ENCODE data around the gene DHRS7.

Gene DHRS7

DNA sequence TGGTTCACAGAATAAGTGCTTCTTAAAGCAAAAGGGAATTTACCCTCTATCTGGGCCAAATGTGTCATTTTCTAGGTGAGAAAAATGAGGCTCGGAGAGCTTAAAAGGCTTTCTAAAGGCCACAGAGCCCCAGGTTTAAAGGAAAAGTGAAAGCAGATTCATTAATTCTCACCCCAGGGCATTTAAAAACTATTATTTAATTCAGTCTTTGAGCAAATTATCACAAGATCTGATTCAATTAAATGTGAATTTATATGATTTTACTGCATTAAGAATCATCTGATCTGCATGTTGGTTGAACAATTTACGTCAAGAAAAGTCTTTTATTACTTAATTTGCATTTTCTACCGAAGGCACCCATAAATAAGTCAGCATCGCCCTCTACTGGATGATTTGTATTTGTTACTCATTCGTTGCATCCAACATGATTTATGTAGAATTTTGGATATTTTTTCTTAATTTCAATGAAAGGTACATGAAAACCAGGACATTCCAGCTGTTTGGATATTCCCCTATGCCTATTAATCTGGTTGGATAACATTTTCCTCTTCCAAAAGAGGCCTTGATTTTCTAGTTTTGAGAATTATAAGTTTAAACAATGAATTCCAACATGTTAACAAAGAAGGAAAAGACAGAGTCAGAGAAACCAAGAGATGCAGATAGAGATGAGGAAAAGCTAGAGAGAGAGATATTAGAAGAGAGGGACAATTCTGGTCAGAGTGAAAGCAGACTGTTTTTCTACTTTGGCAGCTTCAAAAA is 19.1 kb upstream of the DHRS7 start:
- H3K4me2 ChIP-seq (ENCODE audit: low read length), result peak overlapping the region; percentile 72
- no peaks in the 10 kb centered on the region for H3K9me2 ChIP-seq (replicated peaks; ENCODE audit: control insufficient read depth, low read length)
- peak overlapping the region; percentile 67 for H3K4me3 ChIP-seq (ENCODE audit: low read length)
- peaks cover 44% of the 10 kb centered on the region for H3K4me1 ChIP-seq (ENCODE audit: control insufficient read depth, low read length)
- no peaks in the 10 kb centered on the region for H4K20me1 ChIP-seq (ENCODE audit: control insufficient read depth, insufficient read depth, low read depth, low read length)
- no peaks in the 10 kb centered on the region for H3K27me3 ChIP-seq (ENCODE audit: control insufficient read depth, low read length)
- no peaks in the 10 kb centered on the region for H3K9me3 ChIP-seq (ENCODE audit: control insufficient read depth, insufficient read depth, low read length)
- H3K36me3 ChIP-seq (ENCODE audit: control insufficient read depth, low read length), result no peaks in the 10 kb centered on the region
- no peaks in the 10 kb centered on the region; the same call in 1 of the 2 replicates for H3F3A ChIP-seq (ENCODE audit: control insufficient read depth, insufficient read depth)
- TF ChIP-seq EZH2phosphoT487 (IDR thresholded peaks at IDR 0.05; ENCODE audit: borderline replicate concordance, low read length) (no peak), CTCF (IDR thresholded peaks at IDR 0.05; ENCODE audit: low read depth, low read length, poor library complexity, severe bottlenecking) (peak; percentile 78)
- H3K79me2 ChIP-seq (ENCODE audit: control insufficient read depth, low read length), result no peaks in the 10 kb centered on the region
- peak overlapping the region; percentile 37 for H3K27ac ChIP-seq (ENCODE audit: low read depth, low read length)

DNA sequence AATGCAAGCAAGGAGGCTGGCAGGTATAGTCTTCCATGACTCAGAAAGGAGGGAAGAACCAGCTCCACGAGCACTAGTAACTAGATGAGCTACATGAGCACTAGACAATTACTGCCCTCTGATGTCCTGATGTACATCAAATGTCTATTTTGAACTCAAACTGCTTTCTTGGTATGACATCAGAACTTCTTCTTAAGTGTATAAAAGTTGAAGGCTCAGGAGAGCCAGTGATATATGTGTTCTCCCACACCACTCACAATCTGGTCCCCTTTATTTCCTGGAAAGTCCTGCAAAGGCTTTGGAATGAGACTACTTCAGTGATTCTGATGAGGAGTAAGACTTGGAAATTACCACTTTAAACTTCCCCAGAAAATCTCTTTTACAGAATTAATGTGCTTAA is 18.5 kb upstream of the DHRS7 start:
- no peak overlapping the region for H3K27ac ChIP-seq (ENCODE audit: low read depth, low read length)
- no peaks in the 10 kb centered on the region; the same call in 1 of the 2 replicates for H3F3A ChIP-seq (ENCODE audit: control insufficient read depth, insufficient read depth)
- no peaks in the 10 kb centered on the region for H3K79me2 ChIP-seq (ENCODE audit: control insufficient read depth, low read length)
- H4K20me1 ChIP-seq (ENCODE audit: control insufficient read depth, insufficient read depth, low read depth, low read length), result no peaks in the 10 kb centered on the region
- H3K36me3 ChIP-seq (ENCODE audit: control insufficient read depth, low read length), result no peaks in the 10 kb centered on the region
- peak overlapping the region; percentile 72 for H3K4me2 ChIP-seq (ENCODE audit: low read length)
- no peak for TF ChIP-seq EZH2phosphoT487 (IDR thresholded peaks at IDR 0.05; ENCODE audit: borderline replicate concordance, low read length)
- H3K4me3 ChIP-seq (ENCODE audit: low read length), result peak overlapping the region; percentile 67
- H3K9me3 ChIP-seq (ENCODE audit: control insufficient read depth, insufficient read depth, low read length), result no peaks in the 10 kb centered on the region
- no peaks in the 10 kb centered on the region for H3K27me3 ChIP-seq (ENCODE audit: control insufficient read depth, low read length)
- no peaks in the 10 kb centered on the region for H3K9me2 ChIP-seq (replicated peaks; ENCODE audit: control insufficient read depth, low read length)
- peaks cover 38% of the 10 kb centered on the region for H3K4me1 ChIP-seq (ENCODE audit: control insufficient read depth, low read length)

- H3K4me1 ChIP-seq (ENCODE audit: control insufficient read depth, low read length), result peaks cover 35% of the 10 kb centered on the region
- H3K4me2 ChIP-seq (ENCODE audit: low read length), result no peak overlapping the region
- H3F3A ChIP-seq (ENCODE audit: control insufficient read depth, insufficient read depth), result no peaks in the 10 kb centered on the region; the same call in 1 of the 2 replicates
- TF ChIP-seq EZH2phosphoT487 (IDR thresholded peaks at IDR 0.05; ENCODE audit: borderline replicate concordance, low read length) (no peak), CTCF (IDR thresholded peaks at IDR 0.05; ENCODE audit: low read depth, low read length, poor library complexity, severe bottlenecking) (no peak)
- no peak overlapping the region for H3K27ac ChIP-seq (ENCODE audit: low read depth, low read length)
- H3K4me3 ChIP-seq (ENCODE audit: low read length), result no peak overlapping the region
- H3K9me3 ChIP-seq (ENCODE audit: control insufficient read depth, insufficient read depth, low read length), result peaks cover 2% of the 10 kb centered on the region; the same call in 1 of the 2 replicates
- no peaks in the 10 kb centered on the region for H3K36me3 ChIP-seq (ENCODE audit: control insufficient read depth, low read length)
- no peaks in the 10 kb centered on the region for H4K20me1 ChIP-seq (ENCODE audit: control insufficient read depth, insufficient read depth, low read depth, low read length)
- no peaks in the 10 kb centered on the region for H3K79me2 ChIP-seq (ENCODE audit: control insufficient read depth, low read length)
- H3K9me2 ChIP-seq (replicated peaks; ENCODE audit: control insufficient read depth, low read length), result no peaks in the 10 kb centered on the region
- H3K27me3 ChIP-seq (ENCODE audit: control insufficient read depth, low read length), result no peaks in the 10 kb centered on the region
These were observed 17.9 kb upstream of the DHRS7 start for GRCh38 chr14:60183138-60183537.

GRCh38 chr14:60179431-60179869 is 14.3 kb upstream of the DHRS7 start:
- peaks cover 4% of the 10 kb centered on the region; the same call in 1 of the 2 replicates for H3K9me3 ChIP-seq (ENCODE audit: control insufficient read depth, insufficient read depth, low read length)
- peaks cover 18% of the 10 kb centered on the region for H3K4me1 ChIP-seq (ENCODE audit: control insufficient read depth, low read length)
- no peaks in the 10 kb centered on the region for H3K27me3 ChIP-seq (ENCODE audit: control insufficient read depth, low read length)
- no peak overlapping the region for H3K4me3 ChIP-seq (ENCODE audit: low read length)
- H4K20me1 ChIP-seq (ENCODE audit: control insufficient read depth, insufficient read depth, low read depth, low read length), result no peaks in the 10 kb centered on the region
- no peaks in the 10 kb centered on the region for H3K79me2 ChIP-seq (ENCODE audit: control insufficient read depth, low read length)
- no peaks in the 10 kb centered on the region; the same call in 1 of the 2 replicates for H3F3A ChIP-seq (ENCODE audit: control insufficient read depth, insufficient read depth)
- no peak overlapping the region for H3K27ac ChIP-seq (ENCODE audit: low read depth, low read length)
- no peaks in the 10 kb centered on the region for H3K9me2 ChIP-seq (replicated peaks; ENCODE audit: control insufficient read depth, low read length)
- TF ChIP-seq EZH2phosphoT487 (IDR thresholded peaks at IDR 0.05; ENCODE audit: borderline replicate concordance, low read length) (no peak), CTCF (IDR thresholded peaks at IDR 0.05; ENCODE audit: low read depth, low read length, poor library complexity, severe bottlenecking) (no peak)
- no peak overlapping the region for H3K4me2 ChIP-seq (ENCODE audit: low read length)
- H3K36me3 ChIP-seq (ENCODE audit: control insufficient read depth, low read length), result no peaks in the 10 kb centered on the region
